Inferior parietal cortex (tissue), 1 donor: ENCODE data around the gene CBX6.
A peak's percentile ranks its signal among the peaks of the same experiment; 100 is the strongest.

Source experiments
- DNase-seq: peaks from one replicate; pipeline ENCODE4 v3.0.0-alpha.2; 2016; ENCODE audit errors: extremely low spot score

Gene CBX6

GRCh38 chr22:38840129-38840528 lies 31.9 kb downstream of the CBX6 start:
- no peak for DNase-seq

GRCh38 chr22:38839686-38840085 lies 32.3 kb downstream of the CBX6 start:
- no peak for DNase-seq

GRCh38 chr22:38837414-38837928 lies 34.5 kb downstream of the CBX6 start:
- no peak for DNase-seq

GRCh38 chr22:38835888-38836301 lies 36.1 kb downstream of the CBX6 start:
- no peak for DNase-seq

- no peak for DNase-seq
These were observed 37.0 kb downstream of the CBX6 start for GRCh38 chr22:38834991-38835390.

GRCh38 chr22:38834215-38834953 lies 37.6 kb downstream of the CBX6 start:
- DNase-seq = no peak

GRCh38 chr22:38833061-38833460 lies 39.0 kb downstream of the CBX6 start:
- DNase-seq = no peak

GRCh38 chr22:38832005-38832978 lies 39.7 kb downstream of the CBX6 start:
- DNase-seq = peak; percentile 58

GRCh38 chr22:38831166-38831945 lies 40.7 kb downstream of the CBX6 start:
- DNase-seq = no peak

GRCh38 chr22:38830845-38831108 lies 41.2 kb downstream of the CBX6 start:
- DNase-seq = no peak

- no peak for DNase-seq
These were observed 41.8 kb downstream of the CBX6 start for GRCh38 chr22:38830026-38830844.

GRCh38 chr22:38829485-38829884 lies 42.5 kb downstream of the CBX6 start:
- DNase-seq = no peak

- no peak for DNase-seq
These were observed 43.3 kb downstream of the CBX6 start for GRCh38 chr22:38828616-38829205.

- DNase-seq = no peak
These were observed 43.8 kb downstream of the CBX6 start for GRCh38 chr22:38828191-38828590.

- DNase-seq = no peak
These were observed 44.5 kb downstream of the CBX6 start for GRCh38 chr22:38827510-38827909.

- DNase-seq = no peak
These were observed 45.2 kb downstream of the CBX6 start for GRCh38 chr22:38826801-38827200.

GRCh38 chr22:38826386-38826785 lies 45.6 kb downstream of the CBX6 start:
- no peak for DNase-seq

- DNase-seq = no peak
These were observed 47.4 kb downstream of the CBX6 start for GRCh38 chr22:38824585-38824984.

GRCh38 chr22:38823637-38824036 lies 48.4 kb downstream of the CBX6 start:
- DNase-seq = no peak

- no peak for DNase-seq
These were observed 48.9 kb downstream of the CBX6 start for GRCh38 chr22:38823076-38823475.

- DNase-seq = no peak
These were observed 52.0 kb downstream of the CBX6 start for GRCh38 chr22:38820020-38820419.
